ENCODE measurements around the gene SPATA45.
A peak's percentile ranks its signal among the peaks of the same experiment; 100 is the strongest.
"Not testable (repeated sequence)": the region's sequence is repeated elsewhere in the genome, so short reads cannot be mapped to it uniquely, and the experiment has no call there.

The SPATA45 gene

GRCh38 chr1:212847549-212847948, at the start of gene SPATA45:
SPATA45 (minus strand) TSS chr1:212847649; CDS start chr1:212836149, 11,500 bp downstream.
- no peak for DNase-seq (ENCODE audit: low spot score)

GRCh38 chr1:212892108-212892507, 44.7 kb upstream of the SPATA45 start:
- no peak for DNase-seq (ENCODE audit: low spot score)

- no peak for DNase-seq (ENCODE audit: low spot score)
Measured at GRCh38 chr1:212884592-212884991, 37.1 kb upstream of the SPATA45 start.

- no peak for DNase-seq (ENCODE audit: low spot score)
Measured at GRCh38 chr1:212879947-212880690, 32.7 kb upstream of the SPATA45 start.

DNA sequence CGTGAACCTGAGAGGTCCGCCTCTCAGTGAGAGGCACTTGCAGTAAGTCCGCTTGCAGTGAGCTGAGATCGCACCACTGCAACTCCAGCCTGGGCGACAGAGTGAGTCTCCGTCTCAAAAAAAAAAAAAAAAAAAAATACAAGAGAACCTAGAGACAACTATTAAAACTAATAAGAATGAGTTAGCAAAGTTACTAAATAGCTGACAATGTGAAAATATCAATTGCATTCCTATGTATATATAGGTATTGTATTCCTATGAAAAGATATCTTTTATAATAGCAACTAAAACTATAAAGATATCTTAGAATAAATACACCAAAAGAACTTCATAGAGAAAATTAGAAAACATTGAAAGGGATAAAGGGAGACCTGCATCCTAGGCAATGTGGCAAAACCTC, 31.0 kb upstream of the SPATA45 start:
- DNase-seq (ENCODE audit: low spot score): no peak

DNA sequence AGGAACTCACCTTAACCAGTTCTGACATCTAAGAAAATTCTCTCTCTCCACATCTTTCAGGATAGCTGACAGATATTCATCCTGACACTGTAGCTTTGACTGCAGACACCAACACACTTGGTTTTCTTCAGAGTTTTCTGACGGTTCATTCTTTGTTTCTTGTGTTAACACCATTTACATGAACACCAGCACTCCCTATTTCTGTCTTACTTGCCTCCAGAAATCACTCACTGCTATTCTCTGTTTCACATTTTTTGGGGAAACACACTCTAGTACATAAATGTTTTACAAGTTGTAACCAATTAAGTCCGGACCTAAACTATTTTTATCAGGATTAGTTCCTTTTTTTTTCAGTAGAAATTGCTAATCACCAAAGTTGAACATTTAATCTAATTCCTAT, 26.1 kb upstream of the SPATA45 start:
- no peak for DNase-seq (ENCODE audit: low spot score)

GRCh38 chr1:212871976-212872375, 24.5 kb upstream of the SPATA45 start:
- no peak for DNase-seq (ENCODE audit: low spot score)

- no peak for DNase-seq (ENCODE audit: low spot score)
Measured at GRCh38 chr1:212867192-212867591, 19.7 kb upstream of the SPATA45 start.

- DNase-seq (ENCODE audit: low spot score): no peak
Measured at GRCh38 chr1:212864201-212864600, 16.8 kb upstream of the SPATA45 start.

DNA sequence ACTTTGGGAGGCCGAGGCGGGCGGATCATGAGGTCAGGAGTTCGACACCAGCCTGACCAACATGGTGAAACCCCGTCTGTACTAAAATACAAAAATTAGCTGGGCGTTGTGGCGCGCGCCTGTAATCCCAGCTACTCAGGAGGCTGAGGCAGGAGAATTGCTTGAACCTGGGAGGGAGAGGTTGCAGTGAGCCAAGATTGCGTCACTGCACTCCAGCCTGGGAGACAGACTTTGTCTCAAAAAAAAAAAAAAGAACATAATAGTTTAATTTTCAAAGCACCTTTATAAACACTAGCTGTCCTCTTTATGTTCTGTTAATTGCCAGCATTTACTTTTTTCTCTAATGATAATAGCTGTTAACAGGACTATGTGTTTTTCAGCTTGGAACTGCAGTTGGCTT, 15.9 kb upstream of the SPATA45 start:
- DNase-seq (ENCODE audit: low spot score): not testable (repeated sequence)

GRCh38 chr1:212862111-212862690, 14.8 kb upstream of the SPATA45 start:
- no peak for DNase-seq (ENCODE audit: low spot score)

DNA sequence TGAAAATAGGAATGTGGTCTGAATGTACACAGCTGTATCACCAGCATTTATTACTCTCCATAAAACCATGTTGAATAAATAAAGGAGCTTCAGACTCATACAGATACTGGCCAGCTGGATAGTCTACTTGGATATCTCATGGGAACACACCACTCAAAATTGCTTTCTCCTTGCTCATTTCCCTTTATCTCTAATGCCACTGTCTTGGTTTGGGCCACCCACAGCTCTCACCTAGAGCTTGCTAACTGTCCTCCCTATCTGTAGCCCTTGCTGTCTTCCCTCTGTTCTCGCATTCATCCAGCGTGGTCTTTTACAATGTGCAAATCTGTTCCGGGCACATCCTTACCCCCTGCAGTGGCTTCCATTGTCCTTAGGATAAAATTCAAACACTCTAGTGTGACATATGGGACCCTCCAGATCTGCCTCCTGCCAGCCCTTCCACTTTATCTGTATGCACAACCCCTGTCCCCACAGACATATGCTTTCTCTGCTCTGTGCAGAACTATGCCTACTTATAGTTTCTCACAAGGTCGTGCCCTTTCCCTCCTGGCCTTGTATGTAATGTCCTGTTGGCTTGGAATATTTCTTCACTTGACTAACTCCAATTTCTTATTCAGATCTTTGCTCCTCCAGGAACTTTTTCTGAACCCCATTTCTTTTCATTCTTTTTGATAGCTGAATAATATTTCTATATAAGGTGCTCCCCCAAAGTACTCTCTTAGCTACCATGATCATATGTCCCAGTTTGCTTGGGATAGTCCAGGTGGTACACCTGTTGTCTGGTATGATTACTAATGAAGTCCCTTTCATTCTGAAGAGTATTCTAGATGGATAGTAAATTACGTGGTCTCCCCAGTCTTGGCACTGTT, 13.5 kb upstream of the SPATA45 start:
- no peak for DNase-seq (ENCODE audit: low spot score)

DNA sequence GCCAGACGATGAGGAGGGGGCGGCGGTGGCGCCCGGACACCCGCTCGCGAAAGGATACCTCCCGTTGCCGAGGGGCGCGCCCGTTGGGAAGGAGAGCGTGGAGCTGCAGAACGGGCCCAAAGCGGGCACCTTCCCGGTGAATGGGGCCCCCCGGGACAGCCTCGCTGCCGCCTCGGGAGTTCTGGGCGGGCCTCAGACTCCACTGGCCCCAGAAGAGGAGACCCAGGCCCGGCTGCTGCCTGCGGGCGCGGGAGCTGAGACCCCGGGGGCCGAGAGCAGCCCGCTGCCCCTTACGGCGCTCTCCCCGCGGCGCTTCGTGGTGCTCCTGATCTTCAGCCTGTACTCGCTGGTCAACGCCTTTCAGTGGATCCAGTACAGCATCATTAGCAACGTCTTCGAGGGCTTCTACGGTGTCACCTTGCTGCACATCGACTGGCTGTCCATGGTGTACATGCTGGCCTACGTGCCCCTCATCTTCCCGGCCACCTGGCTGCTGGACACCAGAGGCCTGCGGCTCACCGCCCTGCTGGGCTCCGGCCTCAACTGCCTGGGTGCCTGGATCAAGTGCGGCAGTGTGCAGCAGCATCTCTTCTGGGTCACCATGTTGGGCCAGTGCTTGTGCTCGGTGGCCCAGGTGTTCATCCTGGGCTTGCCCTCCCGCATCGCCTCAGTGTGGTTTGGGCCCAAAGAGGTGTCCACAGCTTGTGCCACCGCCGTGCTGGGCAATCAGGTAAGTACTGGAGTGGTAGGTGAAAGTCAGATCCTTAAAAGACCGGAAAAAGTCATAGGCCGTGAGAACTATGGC, 11.2 kb upstream of the SPATA45 start:
- peak; percentile 33 for DNase-seq (ENCODE audit: low spot score)

DNA sequence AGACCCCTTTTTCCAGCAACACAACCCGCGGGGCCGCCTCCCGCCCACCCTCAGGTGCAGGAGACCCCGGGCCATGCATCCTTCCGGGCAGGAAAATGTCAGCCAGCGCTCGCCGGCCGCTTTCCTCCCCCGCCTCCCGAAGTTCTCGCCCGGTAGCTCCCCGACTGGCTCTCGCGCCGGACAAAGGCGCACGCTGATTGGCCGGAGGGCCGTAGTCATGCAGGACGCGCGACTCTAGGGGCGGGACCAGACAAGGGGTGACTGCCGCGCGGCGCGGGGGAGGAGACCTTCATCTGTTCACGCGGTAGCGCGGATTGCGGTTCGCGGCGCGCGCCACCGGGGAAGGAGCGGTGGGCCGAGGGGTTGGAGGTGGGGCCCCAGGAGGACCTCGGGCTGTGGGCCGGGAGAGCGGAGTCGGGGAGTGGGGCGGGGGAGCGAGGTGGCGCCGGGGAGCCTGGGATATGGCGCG, 10.6 kb upstream of the SPATA45 start, which contains the start of gene FLVCR1:
Gene FLVCR1, plus strand, starts transcription at position 284 of the 469 bp plus-strand sequence. Its CDS starts 178 bp downstream, at position 462.
- DNase-seq (ENCODE audit: low spot score): peak; percentile 97

DNA sequence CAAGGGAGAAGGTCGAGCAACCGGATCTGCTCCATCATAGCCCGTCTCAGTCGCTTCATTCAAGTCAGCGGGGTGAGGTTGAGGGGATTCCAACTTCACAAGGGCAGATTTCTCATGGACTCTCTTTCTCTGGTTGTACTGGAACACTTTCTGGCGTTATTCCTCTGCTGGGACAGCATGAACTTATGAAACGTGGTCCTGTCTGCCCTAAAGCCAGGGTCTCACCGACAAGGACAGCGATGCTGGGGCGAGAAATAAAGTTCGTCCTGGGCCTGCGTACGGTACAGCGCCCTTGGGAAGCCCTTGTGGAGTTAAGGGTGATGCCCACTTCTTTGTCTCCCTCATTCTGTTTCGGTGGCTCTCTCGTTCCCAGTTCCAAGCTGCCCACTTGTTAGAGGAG, 9.3 kb upstream of the SPATA45 start:
- no peak for DNase-seq (ENCODE audit: low spot score)

DNA sequence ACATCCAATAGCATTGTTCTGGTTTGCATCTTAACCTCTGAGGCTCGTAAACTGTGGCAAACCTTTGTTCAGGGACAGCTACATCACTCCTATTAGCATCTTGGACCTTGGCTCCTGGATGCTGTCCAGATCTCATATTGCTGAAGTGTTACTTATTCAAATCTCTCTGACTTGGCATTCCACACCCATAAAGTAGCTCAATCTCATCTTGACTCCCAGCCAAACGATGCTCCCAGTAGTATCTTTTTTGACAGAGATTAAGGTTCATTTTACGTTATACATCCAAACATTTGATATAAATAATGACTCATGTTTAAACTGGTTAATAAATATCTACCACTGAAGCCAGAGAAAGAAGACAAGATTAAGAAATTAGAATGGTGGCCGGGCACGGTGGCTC, 6.2 kb upstream of the SPATA45 start:
- no peak for DNase-seq (ENCODE audit: low spot score)

GRCh38 chr1:212852105-212852688, 4.7 kb upstream of the SPATA45 start:
- no peak for DNase-seq (ENCODE audit: low spot score)

DNA sequence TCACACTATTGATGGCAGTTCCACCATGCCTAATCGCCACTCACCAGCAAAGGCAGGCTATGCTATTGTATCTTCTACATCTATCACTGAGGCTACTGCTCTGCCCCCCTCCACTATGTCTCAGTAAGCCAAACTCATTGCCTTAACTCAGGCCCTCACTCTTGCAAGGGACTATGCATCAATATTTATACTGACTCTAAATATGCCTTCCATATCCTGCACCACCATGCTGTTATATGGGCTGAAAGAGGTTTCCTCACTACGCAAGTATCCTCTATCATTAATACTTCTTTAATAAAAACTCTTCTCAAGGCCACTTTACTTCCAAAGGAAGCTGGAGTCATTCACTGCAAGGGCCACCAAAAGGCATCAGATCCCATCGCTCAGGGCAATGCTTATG, 2.9 kb downstream of the SPATA45 start:
- DNase-seq (ENCODE audit: low spot score): not testable (repeated sequence)

DNA sequence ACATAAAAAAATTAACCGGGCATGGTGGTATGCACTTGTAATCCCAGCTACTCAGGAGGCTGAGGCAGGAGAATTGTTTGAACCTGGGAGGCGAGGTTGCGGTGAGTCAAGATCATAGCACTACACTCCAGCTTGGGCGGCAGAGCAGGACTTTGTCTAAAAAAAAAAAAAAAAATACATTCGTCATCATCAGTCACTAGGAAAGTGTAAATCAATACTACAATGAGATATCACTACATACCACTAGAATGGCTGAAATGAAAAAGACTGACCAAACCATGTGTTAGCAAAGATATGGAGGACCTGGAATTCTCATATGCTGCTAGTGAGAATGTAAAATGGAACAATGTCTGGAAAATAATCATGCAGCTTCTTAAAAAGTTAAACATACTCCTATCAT, 9.3 kb downstream of the SPATA45 start:
- DNase-seq (ENCODE audit: low spot score): no peak

DNA sequence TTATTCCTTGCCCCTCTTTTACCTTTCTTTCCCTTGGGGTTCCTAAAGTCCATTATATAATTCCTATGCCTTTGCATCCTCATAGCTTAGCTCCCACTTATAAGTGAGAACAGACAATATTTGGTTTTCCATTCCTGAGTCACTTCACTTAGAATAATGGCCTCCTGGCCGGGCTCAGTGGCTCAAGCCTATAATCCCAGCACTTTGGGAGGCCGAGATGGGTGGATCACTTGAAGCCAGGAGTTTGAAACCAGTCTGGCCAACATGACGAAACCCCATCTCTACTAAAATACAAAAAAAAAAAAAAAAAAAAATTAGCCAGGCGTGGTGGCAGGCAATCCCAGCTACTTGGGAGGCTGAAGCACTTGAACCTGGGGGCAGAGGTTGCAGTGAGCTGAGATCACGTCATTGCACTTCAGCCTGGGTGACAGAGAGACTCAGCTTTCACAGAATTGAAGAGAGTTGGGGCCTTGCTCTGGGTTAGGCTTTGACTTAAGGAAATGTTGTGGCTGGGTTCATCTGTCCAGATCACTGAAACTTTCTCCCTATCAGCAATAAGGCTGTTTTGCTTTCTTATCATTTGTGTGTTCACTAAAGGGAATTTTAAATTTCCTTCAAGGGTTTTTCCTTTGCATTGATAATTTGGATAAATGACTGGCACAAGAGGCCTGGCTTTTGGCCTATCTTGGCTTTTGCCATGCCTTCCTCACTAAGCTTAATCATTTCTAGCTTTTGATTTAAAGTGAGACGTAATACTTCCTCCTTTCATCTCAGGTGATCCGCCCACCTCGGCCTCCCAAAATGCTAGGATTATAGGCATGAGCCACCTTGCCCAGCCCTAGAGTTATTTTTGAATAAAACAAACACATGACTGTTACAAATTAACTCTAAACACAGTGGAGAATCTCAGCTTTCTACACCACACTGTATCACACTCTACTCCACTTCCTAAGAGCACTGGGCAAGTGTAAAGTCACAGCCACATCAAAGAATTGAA, 13.9 kb downstream of the SPATA45 start:
- not testable (repeated sequence) for DNase-seq (ENCODE audit: low spot score)

All from NAMALWA (cell line).